Body of pancreas (tissue), 4 donors: ENCODE data around the gene ETS1. TPM values are rescaled to one million over a fixed set of nuclear protein-coding genes. Genes with fewer than 3 reads are reported as not detected.

Source experiments
- ATAC-seq: fragments of 150-250 bp; one replicate; pipeline ENCODE4 v1.9.1; 2016
- DNase-seq, 4 donors: peaks; one replicate each; pipeline ENCODE4 v3.0.0-alpha.2; 2019
- H3K27ac ChIP-seq, 4 donors: fragments of 200-600 bp; sonication (generic); 1 replicate in 3 of 4; 2 replicates in 1 of 4; pipeline versions ENCODE4 v1.5.1 to v1.6.1; 2016 to 2019; ENCODE audit warnings: mild to moderate bottlenecking in 1 of 4, mixed read lengths in 1 of 4, moderate library complexity in 1 of 4
- H3K27me3 ChIP-seq, 2 donors: fragments of 200-600 bp; sonication (generic); one replicate each; pipeline ENCODE4 v1.6.0; 2016; ENCODE audit warnings: mild to moderate bottlenecking in 1 of 2
- H3K36me3 ChIP-seq, 2 donors: fragments of 200-600 bp; sonication (generic); replicated peaks in 1 of 2; 2 replicates each; pipeline ENCODE4 v1.5.1; 2016; ENCODE audit warnings: low read depth in 2 of 2; ENCODE audit not compliant: insufficient read depth in 1 of 2
- H3K4me1 ChIP-seq: fragments of 200-600 bp; sonication (generic); one replicate; pipeline ENCODE4 v1.6.0; 2016
- H3K4me3 ChIP-seq, 2 donors: fragments of 200-600 bp; sonication (generic); 1 replicate in 1 of 2; 2 replicates in 1 of 2; pipeline ENCODE4 v1.5.1; 2016 to 2019
- H3K9me3 ChIP-seq, 3 donors: fragments of 200-600 bp; sonication (generic); 1 replicate in 2 of 3; 2 replicates in 1 of 3; pipeline ENCODE4 v1.5.1; 2016
- CTCF ChIP-seq, 7 experiments: fragments of 450-650 bp in 4 of 7; fragments of 200-600 bp in 3 of 7; sonication (generic) in 3 of 7; IDR thresholded peaks; one replicate each; pipeline ENCODE4 v1.5.1; 2016 to 2019; ENCODE audit warnings: antibody characterized with exemption in 7 of 7
- POLR2A ChIP-seq, 3 donors: fragments of 450-650 bp; IDR thresholded peaks; one replicate each; pipeline ENCODE4 v1.6.1; 2016; ENCODE audit warnings: antibody characterized with exemption in 3 of 3, mild to moderate bottlenecking in 2 of 3
- whole genome bisulfite sequencing, 2 donors: methylation state at CpG; one replicate each; pipeline ENCODE4 v1.1.5; 2017; 5-methylcytosine and 5-hydroxymethylcytosine counted together
- intact Hi-C: fragments of 100-400 bp; cut with DNase I; formaldehyde crosslinking; loops from one replicate; pipeline ENCODE4 v1.15.1; 2023
- total RNA-seq, 2 donors: library from RNA; depleted of rRNA; stranded (reverse); fragments of >200 nt; gene quantifications; one replicate each; pipeline ENCODE4 v1.1.0, GENCODE V29; 2016

Gene ETS1
- total RNA-seq, 2 donors from 2014 or later = 20.0 to 22.7 TPM

- TF ChIP-seq POLR2A (IDR thresholded peaks at IDR 0.05) (no peak), CTCF (IDR thresholded peaks at IDR 0.05) (peak in 1 of 7 experiments; percentile 11)
- ATAC-seq (no peak), DNase-seq (no peak)
- H3K9me3 ChIP-seq = no peaks in the 10 kb centered on the region
- no peak overlapping the region for H3K4me3 ChIP-seq
- 76 to 81% methylated on average over 3 of the region's 3 CpGs for WGBS, 2 donors
- peaks cover 0 to 3% of the 10 kb centered on the region in 2 donors for H3K36me3 ChIP-seq
- intact Hi-C loops = no loop called here
- H3K27me3 ChIP-seq = no peaks in the 10 kb centered on the region
- H3K27ac ChIP-seq = no peak overlapping the region
- peaks cover 38% of the 10 kb centered on the region for H3K4me1 ChIP-seq
These were observed 92.7 kb downstream of the ETS1 start for GRCh38 chr11:128494418-128495332.

DNA sequence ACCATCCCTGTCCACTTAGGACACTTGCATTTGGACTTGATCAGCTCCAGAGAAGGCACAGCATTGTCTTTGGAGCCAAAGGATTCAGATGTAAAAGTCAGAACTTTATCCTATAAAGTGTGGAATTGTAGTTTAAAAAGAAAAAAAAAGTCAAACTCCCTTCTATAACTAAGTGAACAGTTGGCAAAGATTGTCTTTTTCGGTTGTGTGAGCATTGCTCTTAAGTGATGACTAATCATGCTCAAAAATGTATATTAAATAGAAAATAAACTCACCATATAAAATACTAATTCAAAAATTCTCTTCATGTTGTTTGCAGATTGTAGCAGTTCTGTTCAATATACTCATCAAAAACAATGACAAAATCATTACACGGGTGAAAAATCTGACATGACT is 93.8 kb downstream of the ETS1 start:
- DNase-seq (no peak), ATAC-seq (no peak)
- no peak for TF ChIP-seq CTCF (IDR thresholded peaks at IDR 0.05)
- TF ChIP-seq POLR2A (IDR thresholded peaks at IDR 0.05) = no peak
- peaks cover 38% of the 10 kb centered on the region for H3K4me1 ChIP-seq
- H3K27ac ChIP-seq = no peak overlapping the region
- intact Hi-C loops = no loop called here
- no peaks in the 10 kb centered on the region for H3K27me3 ChIP-seq
- H3K36me3 ChIP-seq = peaks cover 0 to 3% of the 10 kb centered on the region in 2 donors
- H3K4me3 ChIP-seq = no peak overlapping the region
- H3K9me3 ChIP-seq = no peaks in the 10 kb centered on the region
- 76 to 87% methylated on average over 2 of the region's 2 CpGs for WGBS, 2 donors

GRCh38 chr11:128492903-128493569 is 94.3 kb downstream of the ETS1 start:
- no peaks in the 10 kb centered on the region for H3K9me3 ChIP-seq
- H3K27ac ChIP-seq = no peak overlapping the region
- no peaks in the 10 kb centered on the region for H3K27me3 ChIP-seq
- DNase-seq = no peak
- intact Hi-C loops = no loop called here
- H3K4me3 ChIP-seq = no peak overlapping the region
- no peak for TF ChIP-seq CTCF (IDR thresholded peaks at IDR 0.05)
- no peak for TF ChIP-seq POLR2A (IDR thresholded peaks at IDR 0.05)
- peaks cover 0 to 3% of the 10 kb centered on the region in 2 donors for H3K36me3 ChIP-seq
- H3K4me1 ChIP-seq = peaks cover 38% of the 10 kb centered on the region
- ATAC-seq = no peak
- 67 to 82% methylated on average over 5 of the region's 5 CpGs for WGBS, 2 donors

- DNase-seq = no peak
- peaks cover 33% of the 10 kb centered on the region for H3K4me1 ChIP-seq
- intact Hi-C loops = no loop called here
These were observed 94.9 kb downstream of the ETS1 start for GRCh38 chr11:128492461-128492860.

More at GRCh38 chr11:128492461-128492860, 94.9 kb downstream of the ETS1 start:
- ATAC-seq = no peak
- Histone ChIP-seq H3K27me3 (no peaks in the 10 kb centered on the region), H3K36me3 (peaks cover 0 to 3% of the 10 kb centered on the region in 2 donors), H3K4me3 (no peak overlapping the region), H3K9me3 (no peaks in the 10 kb centered on the region), H3K27ac (no peak overlapping the region)
- WGBS, 2 donors = 76 to 84% methylated on average over 2 of the region's 2 CpGs
- TF ChIP-seq CTCF (IDR thresholded peaks at IDR 0.05) = no peak
- TF ChIP-seq POLR2A (IDR thresholded peaks at IDR 0.05) = no peak
